LNCaP clone FGC (cell line): ENCODE data around the gene SKI.

Experiments
- DNase-seq: peaks from one replicate; pipeline ENCODE4 v3.0.0-alpha.2; 2011; ENCODE audit warnings: low read depth
- H3K4me3 ChIP-seq: 2 replicates; pipeline ENCODE4 v1.5.1; 2011; ENCODE audit warnings: mild to moderate bottlenecking, low read depth, low read length, control low read depth
- CTCF ChIP-seq: IDR thresholded peaks from 2 replicates; pipeline ENCODE4 v1.5.1; 2012; ENCODE audit warnings: mild to moderate bottlenecking; ENCODE audit not compliant: control insufficient read depth, insufficient read depth; ENCODE audit errors: extremely low read depth

Gene SKI

GRCh38 chr1:2187619-2188018, 40.5 kb upstream of the SKI start:
- DNase-seq, result no peak
- no peak for TF ChIP-seq CTCF
- no peak overlapping the region for H3K4me3 ChIP-seq

GRCh38 chr1:2188336-2188735, 39.8 kb upstream of the SKI start:
- TF ChIP-seq CTCF, result no peak
- H3K4me3 ChIP-seq, result no peak overlapping the region
- no peak for DNase-seq

- DNase-seq, result peak; percentile 92
- H3K4me3 ChIP-seq, result peak overlapping the region; percentile 64
- no peak for TF ChIP-seq CTCF
Observed at GRCh38 chr1:2189459-2190425, 38.4 kb upstream of the SKI start.

- TF ChIP-seq CTCF, result no peak
- no peak for DNase-seq
- H3K4me3 ChIP-seq, result peak overlapping the region; percentile 64
Observed at GRCh38 chr1:2190491-2190976, 37.6 kb upstream of the SKI start.

- no peak overlapping the region for H3K4me3 ChIP-seq
- no peak for DNase-seq
- no peak for TF ChIP-seq CTCF
Observed at GRCh38 chr1:2192031-2192995, 35.8 kb upstream of the SKI start.

GRCh38 chr1:2193514-2194281, 34.4 kb upstream of the SKI start:
- no peak for TF ChIP-seq CTCF
- DNase-seq, result no peak
- peak overlapping the region; percentile 61 for H3K4me3 ChIP-seq
